ENCODE results near the gene KIF16B. TPM values are rescaled to one million over a fixed set of nuclear protein-coding genes. Genes with fewer than 3 reads are reported as not detected.

KIF16B gene
- total and polyA plus RNA-seq, 2 of the 8 experiments (the other 6 are each of a cell fraction or from before 2014, with no cell fraction given), result 3.0 to 9.2 TPM

- no peak for TF ChIP-seq CHD7 (IDR thresholded peaks at IDR 0.05; ENCODE audit: insufficient replicate concordance, low read length)
- TF ChIP-seq RAD21 (IDR thresholded peaks at IDR 0.05 in 1 of 2, conservative IDR thresholded peaks at IDR 0.05 in 1 of 2; ENCODE audit: low read depth in 2 of 2, low read length in 2 of 2), result no peak
- TF ChIP-seq ATF3 (IDR thresholded peaks at IDR 0.05; ENCODE audit: insufficient read depth, low read depth, low read length), result no peak
- no peak for TF ChIP-seq SP1 (IDR thresholded peaks at IDR 0.05; ENCODE audit: low read depth, low read length)
- TF ChIP-seq SAP30 (IDR thresholded peaks at IDR 0.05; ENCODE audit: insufficient read depth, insufficient replicate concordance, low read length), result no peak
- no peak for TF ChIP-seq SP2 (IDR thresholded peaks at IDR 0.05; ENCODE audit: low read length)
- no peak for TF ChIP-seq HDAC2 (IDR thresholded peaks at IDR 0.05; ENCODE audit: borderline replicate concordance in 1 of 2, low read depth in 2 of 2, low read length in 2 of 2)
- TF ChIP-seq SP4 (IDR thresholded peaks at IDR 0.05; ENCODE audit: low read length), result no peak
- TF ChIP-seq YY1 (IDR thresholded peaks at IDR 0.05; ENCODE audit: low read depth, low read length), result no peak
- TF ChIP-seq RXRA (IDR thresholded peaks at IDR 0.05; ENCODE audit: insufficient read depth, low read depth, low read length), result no peak
Observed at GRCh38 chr20:16441546-16442164, 131.6 kb downstream of the KIF16B start (continued).

Measured in H1 (cell line).